Measurements from ENCODE around the gene RFX2. TPM values are rescaled to one million over a fixed set of nuclear protein-coding genes. Genes with fewer than 3 reads are reported as not detected.

The RFX2 gene
- total and polyA plus RNA-seq, 9 of the 15 experiments (the other 6 are each of a cell fraction or from before 2014, with no cell fraction given) = 3.6 to 18.7 (median 8.7) TPM

DNA sequence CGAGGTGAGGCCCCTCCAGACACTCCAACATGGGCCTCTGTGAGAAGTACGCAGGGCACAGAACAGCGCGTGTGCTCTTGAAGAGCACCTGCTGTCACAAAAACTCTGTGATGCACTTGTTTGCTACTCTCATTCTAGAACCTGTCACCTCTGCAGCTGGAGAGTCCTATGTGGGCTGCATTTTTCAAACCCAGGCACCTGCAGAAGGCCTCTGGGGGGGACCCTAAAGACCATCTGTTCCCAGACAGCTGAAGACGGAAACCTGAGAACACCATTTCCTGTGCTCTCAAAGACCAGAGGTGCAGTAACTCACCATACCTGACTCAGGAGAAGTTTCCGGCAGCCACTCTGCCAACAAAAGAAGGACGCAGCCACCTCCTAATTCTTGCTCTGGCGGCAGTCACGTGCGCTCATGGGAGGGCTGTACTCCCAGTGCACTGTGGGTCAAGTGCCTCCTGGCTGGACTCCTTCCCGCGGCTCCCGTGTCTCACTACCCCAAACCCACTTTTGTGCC, 160.5 kb downstream of the RFX2 start:
- peaks cover 92% of the 10 kb centered on the region for H3K79me2 ChIP-seq (ENCODE audit: control insufficient read depth, insufficient read depth, low read length)
- TF ChIP-seq NELFE (IDR thresholded peaks at IDR 0.05; ENCODE audit: insufficient read depth, insufficient read length) = no peak
- no peak for TF ChIP-seq POU5F1 (IDR thresholded peaks at IDR 0.05; ENCODE audit: borderline replicate concordance, low read depth, low read length, partially characterized antibody)
- TF ChIP-seq MAFG (tag; conservative IDR thresholded peaks at IDR 0.05) = no peak
- TF ChIP-seq, protein P1, sequence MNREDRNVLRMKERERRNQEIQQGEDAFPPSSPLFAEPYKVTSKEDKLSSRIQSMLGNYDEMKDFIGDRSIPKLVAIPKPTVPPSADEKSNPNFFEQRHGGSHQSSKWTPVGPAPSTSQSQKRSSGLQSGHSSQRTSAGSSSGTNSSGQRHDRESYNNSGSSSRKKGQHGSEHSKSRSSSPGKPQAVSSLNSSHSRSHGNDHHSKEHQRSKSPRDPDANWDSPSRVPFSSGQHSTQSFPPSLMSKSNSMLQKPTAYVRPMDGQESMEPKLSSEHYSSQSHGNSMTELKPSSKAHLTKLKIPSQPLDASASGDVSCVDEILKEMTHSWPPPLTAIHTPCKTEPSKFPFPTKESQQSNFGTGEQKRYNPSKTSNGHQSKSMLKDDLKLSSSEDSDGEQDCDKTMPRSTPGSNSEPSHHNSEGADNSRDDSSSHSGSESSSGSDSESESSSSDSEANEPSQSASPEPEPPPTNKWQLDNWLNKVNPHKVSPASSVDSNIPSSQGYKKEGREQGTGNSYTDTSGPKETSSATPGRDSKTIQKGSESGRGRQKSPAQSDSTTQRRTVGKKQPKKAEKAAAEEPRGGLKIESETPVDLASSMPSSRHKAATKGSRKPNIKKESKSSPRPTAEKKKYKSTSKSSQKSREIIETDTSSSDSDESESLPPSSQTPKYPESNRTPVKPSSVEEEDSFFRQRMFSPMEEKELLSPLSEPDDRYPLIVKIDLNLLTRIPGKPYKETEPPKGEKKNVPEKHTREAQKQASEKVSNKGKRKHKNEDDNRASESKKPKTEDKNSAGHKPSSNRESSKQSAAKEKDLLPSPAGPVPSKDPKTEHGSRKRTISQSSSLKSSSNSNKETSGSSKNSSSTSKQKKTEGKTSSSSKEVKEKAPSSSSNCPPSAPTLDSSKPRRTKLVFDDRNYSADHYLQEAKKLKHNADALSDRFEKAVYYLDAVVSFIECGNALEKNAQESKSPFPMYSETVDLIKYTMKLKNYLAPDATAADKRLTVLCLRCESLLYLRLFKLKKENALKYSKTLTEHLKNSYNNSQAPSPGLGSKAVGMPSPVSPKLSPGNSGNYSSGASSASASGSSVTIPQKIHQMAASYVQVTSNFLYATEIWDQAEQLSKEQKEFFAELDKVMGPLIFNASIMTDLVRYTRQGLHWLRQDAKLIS (CRISPR knock-in tag; IDR thresholded peaks at IDR 0.05) = no peak
- TF ChIP-seq FOXA1 (IDR thresholded peaks at IDR 0.05; ENCODE audit: borderline replicate concordance) = no peak
- TF ChIP-seq FOSL1 (tag; conservative IDR thresholded peaks at IDR 0.05) = no peak
- TF ChIP-seq KAT7 (CRISPR knock-in tag; IDR thresholded peaks at IDR 0.05; ENCODE audit: borderline replicate concordance) = no peak
- TF ChIP-seq, protein P2, sequence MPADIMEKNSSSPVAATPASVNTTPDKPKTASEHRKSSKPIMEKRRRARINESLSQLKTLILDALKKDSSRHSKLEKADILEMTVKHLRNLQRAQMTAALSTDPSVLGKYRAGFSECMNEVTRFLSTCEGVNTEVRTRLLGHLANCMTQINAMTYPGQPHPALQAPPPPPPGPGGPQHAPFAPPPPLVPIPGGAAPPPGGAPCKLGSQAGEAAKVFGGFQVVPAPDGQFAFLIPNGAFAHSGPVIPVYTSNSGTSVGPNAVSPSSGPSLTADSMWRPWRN (IDR thresholded peaks at IDR 0.05; ENCODE audit: low read depth) = no peak
- no peak for TF ChIP-seq BRD4 (IDR thresholded peaks at IDR 0.05)

More for the DNA sequence above, 160.5 kb downstream of the RFX2 start:
- Histone ChIP-seq H4K20me1 (replicated peaks; ENCODE audit: control insufficient read depth, insufficient read depth, low read length) (peaks cover 16% of the 10 kb centered on the region; the same call in 1 of the 2 replicates), H3K27me3 (ENCODE audit: control insufficient read depth in 2 of 2, insufficient read depth in 2 of 2, low read length in 2 of 2) (no peaks in the 10 kb centered on the region), H3K9me1 (ENCODE audit: control insufficient read depth, insufficient read depth, low read length) (peaks cover 10% of the 10 kb centered on the region), H3K4me3 (no peak overlapping the region), H3K4me2 (ENCODE audit: insufficient read depth, low read length) (no peak overlapping the region), H3K4me1 (replicated peaks in 1 of 2; ENCODE audit: control insufficient read depth in 2 of 2, insufficient read depth in 2 of 2, low read length in 2 of 2) (peaks cover 25% of the 10 kb centered on the region in 2 experiments), H3K9ac (ENCODE audit: insufficient read depth in 1 of 2, low read depth in 2 of 2, low read length in 2 of 2) (no peak overlapping the region), H3K27ac (ENCODE audit: extremely low read depth, low read depth, low read length) (no peak overlapping the region), H2AFZ (ENCODE audit: low read depth, low read length) (no peak overlapping the region), H3K36me3 (ENCODE audit: control insufficient read depth, insufficient read depth, low read length) (peaks cover 65% of the 10 kb centered on the region), H3K9me3 (replicated peaks; ENCODE audit: control insufficient read depth, insufficient read depth, low read depth, low read length) (no peaks in the 10 kb centered on the region)
- DNase-seq (ENCODE audit: extremely low read depth in 1 of 4, low spot score in 3 of 4) (no peak), ATAC-seq (no peak), FAIRE-seq (no peak)
- CTCF ChIA-PET (ENCODE audit: low intra/inter-chr PET ratio) = no interaction called here
- in situ Hi-C loops (cut with MboI) = no loop called here
- 93% methylated on average over 12 of the region's 13 CpGs for WGBS (ENCODE audit: insufficient coverage, low coverage, missing lambda C conversion rate)
- intact Hi-C loops (cut with micrococcal nuclease) = no loop called here
- POLR2A ChIA-PET = no interaction called here
- no TSS peak for BruUV-seq (replicated peaks)
